Medulla oblongata (tissue), 1 donor: ENCODE measurements around the gene CYP2D6.
"Not testable (repeated sequence)": the region's sequence is repeated elsewhere in the genome, so short reads cannot be mapped to it uniquely, and the experiment has no call there.

Experiments
- DNase-seq: peaks from one replicate; pipeline ENCODE4 v3.0.0-alpha.2; 2015; ENCODE audit errors: extremely low spot score

CYP2D6 gene

DNA sequence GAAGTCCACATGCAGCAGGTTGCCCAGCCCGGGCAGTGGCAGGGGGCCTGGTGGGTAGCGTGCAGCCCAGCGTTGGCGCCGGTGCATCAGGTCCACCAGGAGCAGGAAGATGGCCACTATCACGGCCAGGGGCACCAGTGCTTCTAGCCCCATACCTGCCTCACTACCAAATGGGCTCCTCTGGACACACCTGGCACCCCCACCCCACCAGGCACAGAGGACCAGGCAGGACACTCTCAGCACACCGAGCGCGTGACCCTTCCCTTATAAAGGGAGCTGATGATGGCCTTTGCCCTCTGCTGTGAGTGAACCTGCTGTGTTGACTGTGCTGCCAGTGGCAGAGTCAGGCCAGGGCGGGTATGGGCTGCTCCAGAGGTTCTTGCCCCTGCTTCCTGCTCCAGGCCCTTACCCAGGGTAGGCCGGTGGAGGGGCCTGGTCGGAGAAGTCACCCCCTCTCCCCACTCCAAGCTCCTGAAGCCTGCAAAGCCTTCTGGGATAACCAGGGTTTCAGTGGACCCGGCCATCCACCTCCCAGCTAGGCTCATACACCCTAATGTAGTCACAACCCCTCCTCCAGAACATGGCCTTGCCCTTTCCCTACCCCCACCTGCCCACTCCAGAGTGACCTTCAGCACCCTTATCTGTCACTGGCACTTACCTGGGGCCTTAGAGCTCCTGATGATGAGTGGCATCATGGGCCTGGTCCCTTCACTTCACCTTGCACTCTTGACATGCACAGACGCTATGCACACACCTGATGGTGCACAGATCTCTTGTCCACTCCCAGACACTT, at the start of gene CYP2D6:
Gene CYP2D6 (minus strand): TSS at position 172 of the 793 bp plus-strand sequence. CDS start 19 bp downstream, at position 153.
- DNase-seq, result not testable (repeated sequence)

DNA sequence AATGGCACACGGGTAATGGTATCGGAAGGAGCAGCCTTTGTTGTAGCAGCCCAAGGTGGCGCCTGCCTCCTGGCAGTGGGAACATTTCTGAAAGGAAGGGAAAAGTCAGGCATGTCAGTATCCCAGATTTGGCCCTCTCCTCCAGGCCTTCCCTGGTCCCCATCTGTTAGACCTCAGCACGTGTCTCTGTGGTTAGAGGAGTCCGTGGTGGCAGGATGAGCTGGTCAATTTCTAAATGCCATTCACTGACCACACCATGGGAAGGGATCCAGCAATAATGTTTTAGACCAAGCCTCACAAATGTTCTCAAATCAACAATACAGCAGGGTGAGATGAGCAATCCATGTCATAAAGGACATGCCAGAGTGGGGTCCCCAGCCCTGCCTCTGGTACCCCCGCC, 49.0 kb upstream of the CYP2D6 start:
- DNase-seq, result no peak

DNA sequence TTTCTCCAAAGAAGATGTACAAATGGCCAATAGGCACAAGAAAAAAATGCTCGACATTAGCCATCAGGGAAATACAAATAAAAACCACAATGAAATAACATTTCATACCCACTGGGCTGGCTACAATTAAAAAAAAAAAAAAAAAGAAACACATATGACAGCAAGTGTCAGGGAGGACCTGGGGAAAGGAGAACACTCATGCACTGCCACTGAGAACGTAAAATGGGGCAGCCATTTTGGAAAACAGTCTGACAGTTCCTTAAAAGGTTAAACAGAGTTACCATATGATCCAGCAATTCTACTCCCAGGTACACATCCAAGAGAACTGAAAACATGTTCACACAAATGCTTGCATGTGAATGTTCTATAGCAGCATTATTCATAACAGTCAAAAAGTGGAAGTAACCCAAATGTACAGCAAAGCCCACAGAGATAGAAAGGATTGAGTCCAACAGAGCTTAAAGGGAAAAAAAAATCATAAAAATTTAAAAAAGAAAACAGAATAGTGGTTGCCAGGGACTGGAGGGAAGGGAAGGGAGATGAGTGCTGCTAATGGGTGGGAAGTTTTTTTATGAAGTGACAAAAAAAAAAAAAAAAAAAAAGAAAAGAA, 48.4 kb upstream of the CYP2D6 start:
- no peak for DNase-seq

DNA sequence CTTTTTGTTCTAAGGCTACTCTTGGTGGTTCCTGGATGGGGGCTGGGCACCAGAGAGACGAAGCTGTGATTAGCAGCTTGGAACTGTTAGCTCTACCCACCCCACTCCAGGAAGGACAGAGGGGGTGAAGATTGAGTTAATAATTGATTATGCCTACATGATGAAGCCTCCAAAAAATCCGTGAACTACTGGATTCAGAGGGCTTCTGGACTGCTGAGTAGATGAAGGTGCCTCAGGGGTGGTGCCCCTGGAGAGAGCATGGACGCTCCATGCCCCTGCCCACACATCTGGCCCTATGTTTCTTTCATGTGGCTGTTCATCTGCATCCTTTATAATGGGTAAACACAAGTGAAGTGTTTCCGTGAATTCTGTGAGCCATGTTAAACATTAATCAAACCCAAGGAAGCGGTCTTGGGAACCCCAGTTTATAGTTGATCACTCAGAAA, 47.3 kb upstream of the CYP2D6 start:
- no peak for DNase-seq

DNA sequence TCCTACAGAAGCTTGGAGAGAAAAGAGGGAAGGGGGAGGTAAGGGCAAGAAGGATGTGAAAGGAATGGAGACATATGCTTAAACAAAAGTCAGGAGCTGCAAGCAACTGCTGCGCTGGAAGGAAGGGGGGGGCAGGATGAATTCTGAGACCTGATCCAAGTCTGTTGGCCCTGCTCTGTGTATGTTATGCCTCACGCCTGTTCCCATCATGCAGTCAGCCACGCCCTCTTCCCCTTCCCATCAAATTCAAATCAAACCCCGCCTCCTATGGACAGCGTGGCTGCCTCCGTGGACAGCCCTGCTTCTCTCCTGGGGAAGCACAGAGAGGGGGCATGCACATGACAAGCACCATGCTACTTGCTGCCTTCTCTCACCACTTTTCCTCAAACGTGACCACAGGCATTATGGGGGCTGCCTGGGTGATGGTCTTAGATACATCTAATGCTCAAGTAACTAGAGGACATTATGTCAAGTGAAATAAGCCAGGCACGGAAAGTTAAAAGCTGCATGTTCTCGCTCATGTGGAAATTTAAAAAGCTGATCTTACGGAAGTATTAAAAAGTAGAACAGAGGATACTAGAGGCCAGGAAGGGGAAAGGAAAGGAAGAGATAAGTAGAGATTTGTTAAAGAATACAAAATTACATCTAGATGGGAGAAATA, 45.8 kb upstream of the CYP2D6 start:
- DNase-seq, result no peak

DNA sequence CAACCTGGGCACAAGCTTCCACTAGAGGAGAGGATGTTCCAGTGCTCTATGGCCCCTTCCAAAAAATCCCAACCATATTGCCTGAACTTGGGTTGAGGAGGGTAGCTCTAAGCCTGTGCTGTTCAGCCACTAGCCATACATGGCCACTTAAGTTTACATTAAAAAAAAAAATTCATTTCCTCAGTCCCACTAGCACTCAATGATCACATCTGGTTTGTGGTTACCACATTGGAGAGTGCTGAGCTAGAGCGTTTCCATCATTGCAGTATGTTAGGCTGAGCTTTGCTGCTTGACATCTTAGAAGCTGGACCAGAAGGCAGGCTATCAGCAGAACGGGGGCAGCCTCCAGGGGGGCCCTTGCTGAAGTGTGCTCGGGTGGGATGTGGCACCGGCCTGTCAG, 43.5 kb upstream of the CYP2D6 start:
- DNase-seq, result no peak

DNA sequence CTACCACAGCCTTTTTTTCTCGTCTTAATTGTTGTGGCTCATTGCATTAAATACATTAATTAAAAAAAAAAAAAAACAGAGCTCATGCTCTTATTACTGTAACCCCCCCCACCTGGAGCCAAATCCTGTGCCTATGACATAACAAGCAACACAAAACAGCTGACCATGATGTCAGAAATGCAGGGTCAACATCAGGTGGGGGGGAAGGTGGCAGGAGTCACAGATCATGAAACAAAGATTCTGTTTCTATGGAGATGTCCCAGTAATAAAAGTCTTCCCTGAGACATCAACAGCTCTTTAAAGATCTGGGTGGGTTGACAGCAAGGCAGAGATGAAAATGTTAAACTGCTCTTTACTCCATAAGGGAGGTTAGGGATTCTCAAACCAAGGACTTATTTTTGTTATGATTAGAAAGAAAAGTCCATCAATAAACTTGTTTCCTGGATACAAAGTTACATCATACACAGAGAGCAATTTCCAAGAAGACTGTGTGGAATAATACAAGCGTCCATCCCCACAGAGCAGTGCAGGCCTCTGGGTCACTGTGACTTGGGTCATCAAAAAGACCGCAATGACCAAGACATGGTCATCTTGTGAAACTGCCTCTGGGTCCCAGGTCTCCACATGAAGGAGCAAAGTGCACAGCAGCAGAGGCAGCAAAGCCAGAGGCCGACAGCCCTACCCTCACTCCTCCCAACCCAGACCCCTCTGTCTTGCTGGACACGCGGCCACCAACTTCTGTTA, 42.7 kb upstream of the CYP2D6 start:
- no peak for DNase-seq

DNA sequence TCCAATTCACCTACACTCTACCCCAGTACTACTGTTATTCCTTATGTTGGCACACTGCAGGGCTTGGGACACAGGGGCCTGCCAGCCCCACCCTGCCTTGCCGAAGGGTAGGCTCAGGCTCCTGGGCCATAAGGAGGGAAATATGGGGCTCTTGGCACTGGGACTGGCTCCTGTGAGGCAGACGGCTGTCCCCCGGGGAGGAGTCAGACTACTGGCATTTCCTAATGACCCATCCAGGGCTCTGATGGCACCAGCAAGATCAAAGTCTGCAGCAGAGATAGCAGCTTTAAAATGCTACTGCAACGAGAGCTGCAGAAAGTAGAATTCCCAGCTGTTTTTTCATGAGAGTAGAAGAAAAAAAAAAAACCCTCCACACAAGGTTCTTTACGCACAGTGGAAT, 42.2 kb upstream of the CYP2D6 start:
- DNase-seq, result no peak

DNA sequence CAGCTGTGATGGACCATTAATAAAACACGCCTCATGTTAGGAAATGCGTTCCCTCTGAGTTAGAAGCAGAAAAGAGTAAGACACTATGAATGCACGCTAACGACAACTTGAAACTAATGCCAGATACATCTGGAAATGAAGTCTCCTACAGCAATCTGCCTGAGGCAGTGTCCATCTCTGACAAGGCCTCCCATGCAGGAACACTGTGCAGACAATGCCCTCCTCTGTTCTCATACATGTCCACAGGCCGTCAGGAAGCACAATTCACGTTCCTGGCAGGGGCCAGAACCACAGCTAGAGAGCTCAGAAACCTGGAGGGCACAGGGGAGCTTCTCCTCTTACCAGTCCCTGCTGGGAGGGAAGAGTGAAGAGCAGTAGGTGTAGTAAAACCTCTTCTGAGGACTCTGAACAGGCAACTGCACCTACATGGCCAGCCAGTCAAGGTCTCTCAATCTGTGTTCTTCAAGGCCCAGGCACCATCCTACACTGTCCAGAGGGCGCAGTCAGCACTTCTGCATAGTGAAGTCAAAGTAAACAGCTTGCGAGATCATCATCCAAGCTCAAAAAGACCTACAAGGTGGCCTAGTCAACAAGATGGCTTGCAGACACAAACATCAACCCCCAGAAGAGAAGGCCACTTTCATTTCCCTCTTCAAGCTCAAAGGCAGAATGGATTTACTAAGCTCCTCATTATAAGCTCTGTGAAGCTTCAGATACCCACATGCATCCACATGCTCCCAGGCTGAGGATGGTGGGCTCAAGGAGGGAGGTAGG, 41.5 kb upstream of the CYP2D6 start:
- peak; percentile 60 for DNase-seq

DNA sequence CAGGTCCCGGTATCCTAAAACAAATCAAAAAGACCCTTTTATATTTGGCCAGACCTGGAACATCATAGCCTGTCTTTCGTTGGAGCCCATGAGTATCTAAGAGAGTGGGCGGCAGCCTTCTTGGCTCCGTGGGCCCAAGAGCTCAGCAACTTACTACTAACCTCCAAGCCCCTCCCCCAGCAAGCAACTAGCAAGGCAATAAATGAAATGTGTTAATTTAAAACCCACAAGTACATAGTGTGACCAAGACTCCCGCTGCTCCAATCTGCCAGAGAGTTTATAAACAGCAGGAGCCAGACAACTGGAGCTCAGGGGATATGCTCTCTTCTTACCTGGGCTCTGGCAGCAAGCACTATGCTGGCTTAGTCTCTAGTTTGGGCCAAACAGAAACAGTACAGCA, 40.8 kb upstream of the CYP2D6 start:
- DNase-seq, result no peak

DNA sequence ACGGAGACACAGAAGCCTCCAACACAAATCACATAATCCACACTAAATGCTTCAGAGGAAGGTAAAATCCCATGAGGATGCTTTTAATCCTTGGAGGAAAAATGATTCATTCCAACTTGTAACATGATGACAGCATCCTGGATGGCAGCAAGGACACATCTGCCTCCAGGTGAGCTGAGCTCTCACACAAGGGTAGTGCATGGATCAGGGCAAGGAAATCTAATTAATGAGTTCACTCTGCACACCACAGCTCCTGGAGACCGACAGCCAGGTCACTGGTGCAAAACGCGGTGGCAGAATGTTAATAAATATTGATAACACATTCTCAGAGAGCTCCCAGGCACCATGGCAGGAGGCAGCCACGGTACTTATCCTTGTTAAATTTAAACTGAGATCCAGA, 40.3 kb upstream of the CYP2D6 start:
- no peak for DNase-seq

DNA sequence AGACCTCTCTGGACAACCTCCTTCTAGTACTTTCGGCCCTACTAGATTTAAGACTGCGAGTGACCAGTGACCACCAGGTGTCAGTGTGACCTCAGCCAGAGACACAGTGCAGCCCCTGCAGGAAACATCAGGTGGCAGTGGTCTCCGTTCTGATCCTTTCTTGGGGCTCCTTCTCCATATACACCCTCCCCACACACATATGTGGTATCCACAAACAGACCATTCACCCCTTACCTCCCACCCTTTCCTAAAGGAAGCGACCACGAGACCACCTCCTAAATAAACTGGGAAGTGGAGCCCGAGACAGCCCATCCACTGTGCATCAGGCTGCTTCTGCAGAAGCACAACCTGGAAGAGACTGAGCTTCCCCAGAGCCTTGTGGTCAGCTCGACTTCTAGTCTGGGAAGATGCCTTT, 38.5 kb upstream of the CYP2D6 start:
- peak; percentile 90 for DNase-seq

DNA sequence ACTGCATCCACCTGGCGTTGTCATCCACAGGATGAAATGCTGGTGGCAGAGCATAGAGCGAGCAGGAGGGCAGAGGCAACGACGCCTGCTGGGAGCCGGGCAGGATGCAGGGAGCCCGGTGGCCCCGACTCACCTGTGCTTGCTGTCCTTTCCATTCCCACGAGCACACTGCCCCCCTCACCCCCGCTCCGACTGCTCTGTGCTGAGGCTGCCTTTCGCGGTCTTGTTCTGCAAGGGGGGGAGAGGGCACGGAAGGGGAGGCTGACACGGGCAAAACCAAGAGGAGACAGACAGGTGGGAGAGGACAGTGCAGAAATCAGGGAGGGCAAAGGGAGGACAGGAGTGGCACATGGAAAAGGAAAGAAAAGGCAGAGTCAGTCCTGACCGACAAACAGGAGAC, 37.9 kb upstream of the CYP2D6 start:
- no peak for DNase-seq

DNA sequence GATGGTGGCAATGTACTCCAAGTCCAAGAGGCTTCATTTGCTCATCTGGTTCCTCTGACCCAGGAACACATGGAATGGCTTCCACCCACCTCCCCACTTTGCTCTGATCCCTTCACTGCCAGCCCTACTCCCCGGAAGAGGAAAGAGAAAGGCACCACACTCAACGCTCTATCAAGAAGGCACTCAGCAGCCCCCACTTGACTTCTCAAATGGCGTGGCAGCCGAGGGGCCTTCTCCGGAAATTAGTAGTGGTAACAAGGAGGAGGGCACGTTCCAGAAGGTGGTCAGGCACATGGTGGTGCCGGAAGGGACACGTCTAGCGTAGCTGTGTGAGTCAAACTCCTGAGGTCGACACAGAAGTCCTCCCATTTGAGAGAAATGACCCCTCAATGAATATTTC, 36.5 kb upstream of the CYP2D6 start:
- no peak for DNase-seq

DNA sequence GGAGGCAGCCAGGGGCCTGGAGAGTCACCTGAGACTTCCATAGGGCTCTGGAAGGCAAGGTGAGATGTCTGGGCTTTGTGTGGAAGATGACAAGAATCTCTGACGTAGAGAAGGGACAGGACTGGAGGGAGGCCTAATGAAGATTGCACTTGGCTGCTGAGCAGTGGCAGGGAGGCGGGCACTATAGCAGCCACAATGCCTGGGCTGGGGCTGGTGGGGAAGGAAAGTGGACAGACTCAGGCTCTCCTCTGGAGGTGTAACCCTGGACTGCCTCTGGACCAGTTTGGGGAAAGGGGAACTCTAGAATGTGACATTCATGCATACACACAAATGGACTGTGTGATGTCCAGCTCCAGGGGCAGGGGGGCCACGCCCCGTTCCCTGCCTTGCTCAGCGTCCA, 34.3 kb upstream of the CYP2D6 start:
- no peak for DNase-seq

DNA sequence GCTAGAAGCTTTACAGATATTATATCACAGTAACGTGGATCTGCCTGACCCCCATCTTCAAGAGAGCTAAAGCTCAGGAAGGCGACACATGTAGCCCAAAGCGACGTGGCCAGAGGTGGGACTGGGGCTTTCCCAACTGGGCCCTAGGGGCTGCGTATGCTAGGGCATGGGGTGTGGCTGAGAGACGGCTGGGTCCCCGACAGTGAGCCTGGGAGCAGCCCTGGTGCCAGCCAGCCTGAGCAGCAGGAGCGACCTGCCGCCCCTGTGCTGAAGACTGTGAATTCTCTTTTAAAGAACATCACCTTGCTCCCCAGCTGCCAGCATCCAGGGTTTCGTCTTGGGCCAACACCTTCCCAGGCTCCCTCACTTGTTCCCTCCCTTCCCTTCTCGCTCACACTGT, 32.9 kb upstream of the CYP2D6 start:
- DNase-seq, result no peak

DNA sequence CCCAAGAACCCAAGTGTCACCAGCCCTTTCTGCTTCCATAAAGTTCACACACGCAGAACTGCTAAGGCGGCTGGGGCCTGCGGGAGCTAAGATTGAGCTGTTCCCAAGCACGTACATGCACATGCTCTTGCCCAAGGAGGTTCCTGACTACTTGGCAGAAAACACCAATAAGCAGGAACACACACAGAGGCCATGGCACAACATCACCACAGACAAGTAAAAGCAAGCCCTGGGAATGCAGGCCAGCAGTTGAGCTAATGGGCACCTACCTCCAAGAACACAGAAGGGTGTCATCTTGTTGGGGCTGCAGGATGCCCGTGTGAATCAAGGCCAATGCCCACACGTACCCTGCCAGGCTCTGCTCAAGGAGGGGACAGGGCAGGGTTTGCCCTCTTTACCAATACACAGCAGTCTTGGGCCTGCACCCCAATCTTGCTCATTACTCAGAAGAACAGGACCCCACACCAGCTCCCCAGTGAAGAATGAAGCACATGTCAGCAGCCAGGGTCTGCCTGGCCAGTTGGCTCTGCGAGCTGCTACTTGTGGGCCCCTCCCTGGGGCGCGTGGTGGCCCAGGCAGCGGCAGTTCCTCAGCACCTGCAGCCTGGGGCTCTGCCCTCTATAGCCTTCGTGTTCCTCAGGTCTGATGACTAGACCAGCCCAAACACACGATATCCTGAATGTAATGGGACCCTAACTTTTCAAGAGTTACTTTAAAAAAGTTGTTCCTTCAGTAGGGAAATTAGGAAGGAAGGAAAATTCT, 32.3 kb upstream of the CYP2D6 start:
- DNase-seq, result no peak

DNA sequence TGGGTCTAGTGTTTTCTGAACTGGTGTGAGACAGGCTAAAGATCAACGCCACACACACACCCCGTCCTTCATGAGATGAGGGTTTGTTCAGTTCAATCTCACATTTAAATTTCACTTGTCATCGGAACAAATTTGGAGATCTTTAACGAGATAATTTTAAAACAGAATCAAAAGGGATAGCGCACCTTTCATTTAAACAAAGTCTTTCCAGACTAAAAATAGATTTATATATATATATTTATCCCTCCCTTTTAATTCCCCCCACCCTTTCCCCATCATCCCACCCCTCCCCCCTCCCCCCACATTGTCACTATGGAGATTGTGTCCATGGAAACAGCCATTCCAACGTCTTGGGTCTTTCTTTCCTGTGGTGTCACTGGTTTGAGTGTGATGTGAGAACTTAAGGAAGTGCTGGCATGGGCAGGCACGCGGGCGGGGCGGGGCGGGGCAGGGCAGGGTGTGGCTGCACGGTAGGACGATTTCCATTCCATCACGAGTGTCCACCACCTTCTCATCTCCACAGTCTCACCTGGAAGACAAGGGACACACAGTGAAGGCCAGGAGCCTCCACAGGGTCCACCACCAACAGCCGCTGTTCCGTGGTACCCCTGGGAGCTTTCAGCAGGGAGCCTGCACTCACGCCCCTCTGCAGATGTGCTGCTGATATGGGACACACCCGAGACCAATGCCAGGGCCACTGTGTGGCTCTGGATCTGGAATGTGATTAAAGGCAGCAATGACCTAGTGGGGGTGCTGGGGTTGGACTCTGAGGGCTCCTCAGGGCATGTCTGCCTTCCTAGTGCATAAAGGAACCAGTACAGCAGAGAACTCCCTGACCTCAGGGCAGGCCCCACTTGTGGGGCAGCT, 30.5 kb upstream of the CYP2D6 start:
- DNase-seq, result no peak

DNA sequence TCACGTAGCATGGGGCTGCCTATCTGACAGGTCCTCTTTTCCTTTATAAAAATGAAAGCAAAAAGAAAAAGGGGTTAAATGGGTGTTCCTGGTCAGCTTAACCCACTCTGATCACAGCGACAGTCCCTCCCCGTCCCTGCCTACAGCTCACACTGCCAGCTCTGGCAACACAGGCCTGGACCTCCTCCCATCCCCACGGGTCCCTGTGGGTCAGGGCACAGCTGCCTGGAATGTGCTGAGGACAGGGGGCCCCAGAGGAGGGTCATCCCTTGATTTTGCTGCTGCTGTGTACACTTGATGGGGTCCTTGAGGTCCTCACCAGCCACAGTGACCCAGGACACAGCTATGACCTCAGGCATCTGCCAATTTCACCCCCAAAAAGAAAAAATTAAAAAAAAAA, 29.6 kb upstream of the CYP2D6 start:
- DNase-seq, result no peak
